Measurements from ENCODE around the gene GNG4. TPM values are rescaled to one million over a fixed set of nuclear protein-coding genes. Genes with fewer than 3 reads are reported as not detected.

The GNG4 gene
- total RNA-seq, 2 donors from 2014 or later = 13.5 to 14.2 TPM

DNA sequence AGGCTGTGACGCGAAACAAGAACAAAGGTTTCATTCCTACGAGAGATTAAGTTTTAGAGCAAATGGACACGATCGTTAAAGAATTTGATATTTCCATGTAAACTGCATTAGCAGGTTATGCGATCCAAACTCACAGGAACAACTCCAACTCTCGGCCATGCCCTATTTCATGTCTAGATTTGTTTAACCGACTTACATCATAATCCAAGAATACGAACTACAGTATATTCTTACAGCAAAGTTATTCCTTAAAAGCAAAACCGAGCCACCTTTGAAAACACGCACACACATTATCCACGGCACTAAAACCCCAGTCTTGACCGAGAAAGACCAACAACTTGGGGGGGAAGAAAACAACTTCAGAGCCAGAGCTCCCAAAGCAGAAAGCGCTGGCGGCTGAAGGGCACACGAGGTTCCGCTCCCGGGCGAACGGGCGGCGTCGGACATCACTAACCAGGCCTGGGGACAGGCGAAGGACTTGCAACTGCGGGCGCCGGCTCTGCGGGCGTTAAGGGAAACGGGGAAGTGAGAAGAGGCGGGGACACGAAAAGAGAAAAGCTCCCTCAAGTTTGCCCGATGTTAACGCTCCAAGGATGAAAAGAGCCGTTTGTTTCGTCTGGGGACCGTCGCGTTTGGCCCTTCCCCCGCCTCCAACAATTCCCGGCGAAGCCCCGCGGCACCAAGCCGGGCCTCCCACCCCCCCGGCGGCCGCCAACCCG, 146.0 kb downstream of the GNG4 start:
- 0 to 1% methylated on average over 30 to 49 of the region's 49 CpGs for WGBS, 2 experiments (ENCODE audit: insufficient coverage in 1 of 2, insufficient read length in 1 of 2)
- peak; percentile 83 for DNase-seq
- H3K27ac Mint-ChIP-seq = peak overlapping the region; percentile 95

GRCh38 chr1:235502601-235503402, 146.8 kb downstream of the GNG4 start:
- no peaks in the 10 kb centered on the region for H3K36me3 ChIP-seq (ENCODE audit: control insufficient read depth, insufficient read depth, low read length)
- peaks cover 16% of the 10 kb centered on the region for H3K4me1 Mint-ChIP-seq
- H3K4me3 Mint-ChIP-seq = peak overlapping the region; percentile 88
- no peak overlapping the region for H3K27ac ChIP-seq (ENCODE audit: low read depth, low read length)
- H3K9me3 Mint-ChIP-seq = no peaks in the 10 kb centered on the region
- H3K9ac ChIP-seq (ENCODE audit: extremely low read depth, low read length, poor library complexity, severe bottlenecking) = peak overlapping the region; percentile 58
- H3K27me3 ChIP-seq (ENCODE audit: control insufficient read depth, insufficient read depth, low read length, poor library complexity, severe bottlenecking) = no peaks in the 10 kb centered on the region
- 26 to 38% methylated on average over 4 to 5 of the region's 5 CpGs for WGBS, 2 experiments (ENCODE audit: insufficient coverage in 1 of 2, insufficient read length in 1 of 2)
- H3K36me3 Mint-ChIP-seq (ENCODE audit: low read depth) = peaks cover 3% of the 10 kb centered on the region
- no peaks in the 10 kb centered on the region for H3K4me1 ChIP-seq (ENCODE audit: control insufficient read depth, insufficient read depth, low read length)
- peak overlapping the region; percentile 90 for H3K4me3 ChIP-seq (ENCODE audit: low read length)
- H3K27ac Mint-ChIP-seq = peak overlapping the region; percentile 95
- no peaks in the 10 kb centered on the region for H3K9me3 ChIP-seq (ENCODE audit: control insufficient read depth, low read length)
- no peak for DNase-seq
- H3K27me3 Mint-ChIP-seq (ENCODE audit: insufficient read depth) = no peaks in the 10 kb centered on the region
- no peak for TF ChIP-seq CTCF (conservative IDR thresholded peaks at IDR 0.05)

More for the DNA sequence above, 146.0 kb downstream of the GNG4 start:
- H3K27ac ChIP-seq (ENCODE audit: low read depth, low read length) = peak overlapping the region; percentile 84
- Mint-ChIP-seq H3K9me3 (no peaks in the 10 kb centered on the region), H3K4me3 (peak overlapping the region; percentile 88), H3K27me3 (ENCODE audit: insufficient read depth) (no peaks in the 10 kb centered on the region), H3K36me3 (ENCODE audit: low read depth) (peaks cover 3% of the 10 kb centered on the region), H3K4me1 (peaks cover 16% of the 10 kb centered on the region)
- H3K36me3 ChIP-seq (ENCODE audit: control insufficient read depth, insufficient read depth, low read length) = no peaks in the 10 kb centered on the region
- no peaks in the 10 kb centered on the region for H3K27me3 ChIP-seq (ENCODE audit: control insufficient read depth, insufficient read depth, low read length, poor library complexity, severe bottlenecking)
- no peaks in the 10 kb centered on the region for H3K9me3 ChIP-seq (ENCODE audit: control insufficient read depth, low read length)
- TF ChIP-seq CTCF (conservative IDR thresholded peaks at IDR 0.05) = no peak
- H3K9ac ChIP-seq (ENCODE audit: extremely low read depth, low read length, poor library complexity, severe bottlenecking) = peak overlapping the region; percentile 58
- H3K4me1 ChIP-seq (ENCODE audit: control insufficient read depth, insufficient read depth, low read length) = no peaks in the 10 kb centered on the region
- H3K4me3 ChIP-seq (ENCODE audit: low read length) = peak overlapping the region; percentile 90

GRCh38 chr1:235500971-235501540, 148.5 kb downstream of the GNG4 start:
- DNase-seq = no peak
- H3K27me3 Mint-ChIP-seq (ENCODE audit: insufficient read depth) = no peaks in the 10 kb centered on the region
- no peak overlapping the region for H3K27ac ChIP-seq (ENCODE audit: low read depth, low read length)
- no peaks in the 10 kb centered on the region for H3K27me3 ChIP-seq (ENCODE audit: control insufficient read depth, insufficient read depth, low read length, poor library complexity, severe bottlenecking)
- no peak for TF ChIP-seq CTCF (conservative IDR thresholded peaks at IDR 0.05)
- H3K27ac Mint-ChIP-seq = no peak overlapping the region
- no peaks in the 10 kb centered on the region for H3K4me1 ChIP-seq (ENCODE audit: control insufficient read depth, insufficient read depth, low read length)
- H3K36me3 ChIP-seq (ENCODE audit: control insufficient read depth, insufficient read depth, low read length) = no peaks in the 10 kb centered on the region
- H3K36me3 Mint-ChIP-seq (ENCODE audit: low read depth) = peaks cover 3% of the 10 kb centered on the region
- H3K4me3 Mint-ChIP-seq = no peak overlapping the region
- no peak overlapping the region for H3K4me3 ChIP-seq (ENCODE audit: low read length)
- no peaks in the 10 kb centered on the region for H3K9me3 ChIP-seq (ENCODE audit: control insufficient read depth, low read length)
- peaks cover 16% of the 10 kb centered on the region for H3K4me1 Mint-ChIP-seq
- no peaks in the 10 kb centered on the region for H3K9me3 Mint-ChIP-seq
- no peak overlapping the region for H3K9ac ChIP-seq (ENCODE audit: extremely low read depth, low read length, poor library complexity, severe bottlenecking)
- WGBS, 2 experiments (ENCODE audit: insufficient coverage in 1 of 2, insufficient read length in 1 of 2) = 89 to 98% methylated on average over 4 to 5 of the region's 5 CpGs

Other genes starting within 250 kb of the GNG4 start
- 10 to 100 TPM; 33.0 to 34.3 TPM for gene B3GALNT2, start 145.3 kb downstream of the GNG4 start, total RNA-seq
- gene LYST, start 217.1 kb upstream of the GNG4 start, total RNA-seq = 1 to 10 TPM; 2.5 to 6.8 TPM